ENCODE results near the gene SBF2. TPM values are rescaled to one million over a fixed set of nuclear protein-coding genes. Genes with fewer than 3 reads are reported as not detected.

The SBF2 gene
- total and polyA plus RNA-seq, 2 donors (not counting 1 experiment from before 2014, with no cell fraction given): 5.6 to 17.7 TPM

DNA sequence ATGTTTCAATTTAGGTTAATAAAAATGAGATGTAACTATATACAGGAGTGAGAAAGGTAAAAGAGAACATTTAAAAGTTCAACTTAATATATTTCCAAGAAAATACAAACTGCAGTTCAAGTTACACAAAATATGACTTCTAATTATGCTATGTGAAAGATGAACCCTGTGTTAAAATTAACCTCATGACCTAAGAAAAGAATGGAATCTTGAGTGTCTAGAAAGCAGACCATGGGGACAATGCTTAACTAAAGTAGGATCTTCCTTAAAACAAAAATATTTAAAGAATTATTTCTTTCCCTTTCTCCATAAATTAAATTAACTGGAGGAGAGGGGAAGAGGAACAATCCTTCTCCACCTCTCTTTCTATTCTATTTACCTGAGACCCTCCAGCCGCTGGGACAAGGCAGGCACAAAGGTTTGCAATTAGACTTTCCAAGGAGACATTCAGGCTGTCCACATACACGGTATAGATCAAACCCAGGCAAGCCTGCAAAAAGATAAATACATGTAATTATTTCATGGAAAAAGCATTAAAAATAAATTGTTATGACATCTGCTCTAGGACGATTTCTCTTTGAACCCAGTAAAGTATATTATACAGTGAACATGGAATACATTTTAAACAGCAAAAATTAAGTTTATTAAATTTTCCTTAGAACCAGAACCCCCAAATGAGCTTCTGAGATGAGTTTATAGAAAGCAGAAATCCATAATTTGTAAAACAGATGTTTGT is 264.5 kb downstream of the SBF2 start:
- WGBS (ENCODE audit: insufficient coverage): no CpG with 5 or more reads among the region's 3 CpGs
- Histone ChIP-seq H3K27me3 (replicated peaks in 1 of 4; ENCODE audit: control extremely low read depth in 1 of 4, control insufficient read depth in 3 of 4, insufficient read depth in 4 of 4, low read length in 3 of 4) (no peaks in the 10 kb centered on the region), H3K4me2 (replicated peaks; ENCODE audit: low read depth, low read length, poor library complexity, severe bottlenecking) (no peak overlapping the region), H3K4me1 (ENCODE audit: control insufficient read depth in 2 of 2, insufficient read depth in 2 of 2, low read length in 2 of 2) (no peaks in the 10 kb centered on the region), H3K27ac (ENCODE audit: low read length in 2 of 2) (no peak overlapping the region), H2AFZ (ENCODE audit: insufficient read depth, low read depth, low read length, poor library complexity, severe bottlenecking) (no peak overlapping the region), H3K9ac (ENCODE audit: low read length) (no peak overlapping the region), H3K36me3 (replicated peaks in 1 of 2; ENCODE audit: control extremely low read depth in 1 of 2, control insufficient read depth in 1 of 2, extremely low read depth in 1 of 2, insufficient read depth in 2 of 2, low read length in 1 of 2) (peaks cover 0 to 1% of the 10 kb centered on the region in 2 experiments), H3K79me2 (ENCODE audit: control insufficient read depth, insufficient read depth, low read length) (no peaks in the 10 kb centered on the region), H4K20me1 (ENCODE audit: control insufficient read depth, insufficient read depth, low read length, poor library complexity, severe bottlenecking) (no peaks in the 10 kb centered on the region), H3K4me3 (ENCODE audit: control extremely low read depth in 1 of 5, extremely low read depth in 1 of 5, insufficient read depth in 1 of 5, low read depth in 2 of 5, low read length in 4 of 5) (no peak overlapping the region), H3K9me3 (ENCODE audit: control extremely low read depth in 1 of 3, control insufficient read depth in 2 of 3, insufficient read depth in 1 of 3, low read length in 2 of 3) (no peaks in the 10 kb centered on the region)
- peaks cover 9% of the 10 kb centered on the region for H3K27me3 Mint-ChIP-seq
- H3K9me3 Mint-ChIP-seq (ENCODE audit: insufficient read depth): no peaks in the 10 kb centered on the region
- TF ChIP-seq CTCF (IDR thresholded peaks at IDR 0.05) (no peak), EZH2 (IDR thresholded peaks at IDR 0.05; ENCODE audit: borderline replicate concordance, insufficient read depth, low read depth, low read length, poor library complexity, severe bottlenecking) (no peak)
- CTCF ChIA-PET: no interaction called here
- H3K4me1 Mint-ChIP-seq: no peaks in the 10 kb centered on the region
- intact Hi-C loops (cut with micrococcal nuclease): no loop called here
- POLR2A ChIA-PET: no interaction called here
- no peak for DNase-seq
- no peak for ATAC-seq (ENCODE audit: low read depth)
- no peak overlapping the region for H3K4me3 Mint-ChIP-seq
- no peak overlapping the region for H3K27ac Mint-ChIP-seq

DNA sequence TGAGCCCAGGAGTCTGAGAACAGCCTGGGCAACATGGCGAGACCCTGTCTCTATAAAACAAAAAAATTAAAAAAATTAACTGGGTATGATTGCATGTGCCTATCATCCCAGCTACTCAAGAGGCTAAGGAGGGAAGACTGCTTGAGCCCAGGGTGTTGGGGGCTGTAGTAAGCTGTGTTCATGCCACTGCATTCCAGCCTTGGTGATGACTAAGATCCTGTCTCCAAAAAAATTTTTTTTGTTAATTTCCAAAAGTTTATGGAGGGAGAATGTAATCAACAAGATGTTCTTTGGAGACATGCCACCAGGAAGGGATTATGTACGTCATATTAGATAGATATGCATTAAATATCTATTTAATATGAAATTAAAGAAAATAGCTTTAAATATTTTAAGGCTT is 267.5 kb downstream of the SBF2 start:
- no peaks in the 10 kb centered on the region for H3K9me3 Mint-ChIP-seq (ENCODE audit: insufficient read depth)
- H3K27ac Mint-ChIP-seq: no peak overlapping the region
- Histone ChIP-seq H3K36me3 (replicated peaks in 1 of 2; ENCODE audit: control extremely low read depth in 1 of 2, control insufficient read depth in 1 of 2, extremely low read depth in 1 of 2, insufficient read depth in 2 of 2, low read length in 1 of 2) (peaks cover 0 to 1% of the 10 kb centered on the region in 2 experiments), H3K4me3 (ENCODE audit: control extremely low read depth in 1 of 5, extremely low read depth in 1 of 5, insufficient read depth in 1 of 5, low read depth in 2 of 5, low read length in 4 of 5) (no peak overlapping the region), H4K20me1 (ENCODE audit: control insufficient read depth, insufficient read depth, low read length, poor library complexity, severe bottlenecking) (no peaks in the 10 kb centered on the region), H3K4me2 (replicated peaks; ENCODE audit: low read depth, low read length, poor library complexity, severe bottlenecking) (no peak overlapping the region), H3K9me3 (ENCODE audit: control extremely low read depth in 1 of 3, control insufficient read depth in 2 of 3, insufficient read depth in 1 of 3, low read length in 2 of 3) (no peaks in the 10 kb centered on the region), H3K27ac (ENCODE audit: low read length in 2 of 2) (no peak overlapping the region), H3K9ac (ENCODE audit: low read length) (no peak overlapping the region), H3K27me3 (replicated peaks in 1 of 4; ENCODE audit: control extremely low read depth in 1 of 4, control insufficient read depth in 3 of 4, insufficient read depth in 4 of 4, low read length in 3 of 4) (no peaks in the 10 kb centered on the region), H3K79me2 (ENCODE audit: control insufficient read depth, insufficient read depth, low read length) (no peaks in the 10 kb centered on the region), H3K4me1 (ENCODE audit: control insufficient read depth in 2 of 2, insufficient read depth in 2 of 2, low read length in 2 of 2) (no peaks in the 10 kb centered on the region), H2AFZ (ENCODE audit: insufficient read depth, low read depth, low read length, poor library complexity, severe bottlenecking) (no peak overlapping the region)
- H3K4me3 Mint-ChIP-seq: no peak overlapping the region
- no CpG with 5 or more reads among the region's 2 CpGs for WGBS (ENCODE audit: insufficient coverage)
- ATAC-seq (ENCODE audit: low read depth): no peak
- peaks cover 6% of the 10 kb centered on the region for H3K27me3 Mint-ChIP-seq
- ChIA-PET CTCF (interaction anchor here (0.6 to 1.2 kb wide), 2 partner anchors 12 to 50 kb away, joined by 3 to 4 read pairs; no protein-coding TSS in a partner anchor), POLR2A (no interaction called here)
- no peak for DNase-seq
- TF ChIP-seq EZH2 (IDR thresholded peaks at IDR 0.05; ENCODE audit: borderline replicate concordance, insufficient read depth, low read depth, low read length, poor library complexity, severe bottlenecking) (no peak), CTCF (IDR thresholded peaks at IDR 0.05) (no peak)
- intact Hi-C loops (cut with micrococcal nuclease): no loop called here
- H3K4me1 Mint-ChIP-seq: no peaks in the 10 kb centered on the region

Data from B cell (primary cell).